GM21619 (cell line): ENCODE results near the gene ABHD13.

ENCODE experiments used
- ATAC-seq: cut with Tn5 transposase; IDR thresholded peaks from one replicate; pipeline ENCODE4 v1.9.1; 2021; ENCODE audit not compliant: unreplicated experiment

ABHD13 gene

DNA sequence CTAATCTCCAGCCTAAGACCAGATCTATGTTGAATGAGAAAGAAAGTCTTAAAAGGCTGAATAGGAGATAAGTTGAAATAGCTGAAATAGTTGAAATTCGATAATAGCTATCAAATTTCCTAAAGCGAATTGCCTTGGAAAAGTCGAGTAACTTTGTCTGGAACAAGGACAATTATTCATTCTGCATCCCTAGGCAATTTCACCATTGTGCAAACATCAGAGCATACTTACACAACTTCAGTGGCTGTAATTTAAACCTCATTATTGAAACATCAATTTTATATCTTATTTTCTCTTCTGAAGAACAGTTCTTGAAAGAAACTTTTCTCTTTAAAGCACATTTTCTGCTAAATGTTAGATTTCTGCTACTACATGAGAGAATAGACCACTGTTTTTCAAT, 64.9 kb downstream of the ABHD13 start:
- no peak for ATAC-seq
